ENCODE data around the gene CDC14A.
"Not testable (repeated sequence)": the region's sequence is repeated elsewhere in the genome, so short reads cannot be mapped to it uniquely, and the experiment has no call there.

The CDC14A gene

GRCh38 chr1:100337878-100338277 is 14.4 kb upstream of the CDC14A start:
- not testable (repeated sequence) for DNase-seq

- not testable (repeated sequence) for DNase-seq
These were observed 12.6 kb upstream of the CDC14A start for GRCh38 chr1:100339735-100340134.

DNA sequence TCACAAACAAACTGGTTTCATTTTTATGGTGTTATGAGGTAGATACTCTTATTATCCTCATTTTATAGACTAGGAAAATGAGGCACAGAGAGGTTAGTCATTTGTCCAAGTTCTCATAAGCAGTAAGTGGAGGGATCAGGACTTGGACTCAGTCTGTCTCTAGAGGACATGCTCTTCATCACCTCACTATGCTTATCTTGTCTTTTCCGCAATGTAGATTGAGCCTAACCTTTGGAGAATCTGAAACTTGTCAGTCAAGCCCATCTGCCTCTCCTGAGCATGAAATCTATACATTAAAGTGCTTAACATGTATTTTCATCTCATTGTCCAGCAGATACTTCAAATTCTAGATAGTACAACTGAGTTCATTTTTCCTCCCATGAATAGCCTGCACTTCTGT is 11.8 kb upstream of the CDC14A start:
- DNase-seq = no peak

DNA sequence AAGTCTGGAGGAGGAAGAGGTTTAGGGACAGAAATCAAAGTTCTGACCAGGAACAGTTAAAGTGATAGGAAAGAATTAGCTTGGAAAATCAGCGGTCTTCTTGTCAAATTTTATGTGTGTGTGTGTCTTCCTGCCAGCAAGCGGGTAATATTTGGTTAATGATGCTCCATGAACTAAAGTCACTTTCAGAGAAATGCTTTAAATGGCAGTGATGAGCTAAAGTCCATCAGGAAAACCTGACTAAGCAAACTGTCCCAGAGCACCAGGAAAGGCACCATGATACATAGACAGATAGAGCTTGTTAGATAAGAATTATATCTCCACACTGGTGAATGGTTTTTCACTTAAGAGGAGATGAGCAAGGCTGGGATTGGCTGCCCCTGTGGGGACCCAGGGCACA is 10.0 kb upstream of the CDC14A start:
- no peak for DNase-seq

GRCh38 chr1:100343897-100344296 is 8.4 kb upstream of the CDC14A start:
- DNase-seq = no peak

- no peak for DNase-seq
These were observed 7.5 kb upstream of the CDC14A start for GRCh38 chr1:100344774-100345173.

GRCh38 chr1:100346387-100346786 is 5.9 kb upstream of the CDC14A start:
- DNase-seq = no peak

- DNase-seq = no peak
These were observed 5.0 kb upstream of the CDC14A start for GRCh38 chr1:100347009-100347966.

DNA sequence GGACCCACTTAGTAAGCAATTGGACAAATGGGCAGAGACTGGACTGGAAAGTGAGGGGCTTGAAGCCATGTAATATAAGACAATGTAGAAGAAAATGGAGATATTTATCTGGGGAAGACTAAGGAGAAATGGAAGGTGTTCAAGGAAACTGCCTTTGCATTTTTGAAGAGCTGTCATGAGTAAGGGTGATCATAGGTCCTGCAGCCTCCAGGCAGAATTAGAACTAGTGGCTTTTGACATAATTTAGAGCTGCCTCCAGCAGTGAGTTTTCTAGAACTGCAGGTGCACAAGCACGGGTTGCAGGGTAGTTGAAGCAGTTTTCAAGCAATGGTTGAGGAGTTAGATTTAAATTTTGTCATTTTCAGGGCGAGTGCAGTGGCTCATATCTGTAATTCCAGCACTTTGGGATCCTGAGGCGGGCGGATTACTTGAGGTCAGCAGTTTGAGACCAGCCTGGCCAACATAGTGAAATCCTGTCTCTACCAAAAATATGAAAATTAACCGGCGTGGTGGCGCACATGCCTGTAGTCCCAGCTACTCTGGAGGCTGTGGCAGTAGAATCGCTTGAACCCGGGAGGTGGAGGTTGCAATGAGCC is 3.7 kb upstream of the CDC14A start:
- DNase-seq = no peak

DNA sequence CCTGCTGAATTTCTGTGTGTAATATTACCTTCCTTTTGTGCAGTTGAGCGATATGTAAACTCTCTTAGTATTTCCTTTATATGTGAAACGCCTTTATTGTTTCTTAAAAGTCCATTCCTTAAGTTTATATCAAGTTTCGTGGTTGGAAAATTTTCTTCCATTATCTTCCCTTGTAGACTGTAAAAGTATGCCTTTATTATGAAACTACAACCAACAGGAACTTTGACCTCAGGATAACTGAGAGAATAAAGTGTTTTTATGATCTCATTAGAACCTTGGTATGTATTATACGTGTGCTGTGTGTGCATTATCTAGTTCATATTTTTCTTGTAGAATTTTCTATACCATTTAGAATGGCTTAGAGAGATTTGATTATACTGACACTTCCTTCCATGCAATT is 3.1 kb upstream of the CDC14A start:
- no peak for DNase-seq

GRCh38 chr1:100350787-100351094 is 1.6 kb upstream of the CDC14A start:
- no peak for DNase-seq

DNA sequence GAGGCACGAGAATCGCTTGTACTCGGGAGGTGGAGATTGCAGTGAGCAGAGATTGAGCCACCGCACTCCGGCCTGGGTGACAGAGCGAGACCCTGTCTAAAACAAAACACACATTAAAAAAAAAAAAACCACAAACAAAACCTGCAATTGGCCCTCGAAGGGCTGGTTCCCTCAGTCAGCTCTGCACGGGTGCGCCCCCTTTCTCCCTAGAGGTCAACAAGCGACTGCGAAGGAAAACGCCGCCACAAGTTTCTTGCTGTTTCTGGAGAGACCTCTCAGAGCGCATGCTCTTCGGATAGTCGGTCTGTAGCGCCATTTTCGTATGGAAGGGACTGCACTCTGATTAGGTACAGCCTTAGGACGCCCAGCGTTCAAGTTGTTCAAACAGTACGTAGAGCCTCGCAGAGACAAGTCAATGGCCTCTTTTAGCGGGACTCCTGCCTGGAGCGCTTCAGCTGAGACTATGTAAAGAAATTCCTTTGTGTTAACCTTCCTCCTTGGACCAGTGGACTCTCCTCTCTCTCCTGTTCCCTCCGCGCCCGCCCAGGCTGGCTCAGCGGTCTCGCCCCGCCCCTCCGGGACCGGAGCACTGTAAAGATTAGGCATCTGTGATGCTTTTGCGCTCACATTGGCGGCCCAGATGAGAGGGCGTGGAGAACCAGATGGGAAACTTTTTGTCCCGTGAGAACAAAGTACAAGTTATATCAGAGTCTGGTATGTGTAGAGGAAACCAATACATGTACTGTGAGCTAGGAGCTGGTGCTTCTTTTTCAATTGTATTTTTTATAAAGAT is 1.0 kb upstream of the CDC14A start:
- DNase-seq = peak; percentile 64

GRCh38 chr1:100353071-100353801 is 930 bp downstream of the CDC14A start:
- no peak for DNase-seq

GRCh38 chr1:100353988-100354387 is 1.7 kb downstream of the CDC14A start:
- DNase-seq = no peak

DNA sequence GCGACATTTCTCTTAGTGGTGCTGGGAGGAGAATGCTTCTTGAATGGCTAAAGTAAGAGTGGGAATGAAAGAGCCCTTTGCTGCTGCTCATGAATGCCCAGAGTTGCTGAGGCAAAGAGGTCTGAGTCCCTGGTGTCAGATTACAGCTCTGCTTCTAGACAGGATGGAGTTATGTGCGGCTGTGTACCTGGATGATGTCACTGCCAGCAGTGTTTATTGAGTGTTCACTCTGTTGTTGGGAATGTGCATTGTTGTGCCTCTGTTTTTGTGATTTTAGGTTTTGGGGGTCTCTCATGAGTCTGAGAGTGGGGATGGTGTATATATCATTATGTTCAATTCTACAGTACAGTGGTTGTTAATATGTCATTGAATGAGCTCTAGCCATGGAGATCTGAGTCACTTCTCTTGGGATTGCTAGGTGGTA is 2.7 kb downstream of the CDC14A start:
- peak; percentile 87 for DNase-seq

GRCh38 chr1:100358210-100358609 is 5.9 kb downstream of the CDC14A start:
- DNase-seq = no peak

DNA sequence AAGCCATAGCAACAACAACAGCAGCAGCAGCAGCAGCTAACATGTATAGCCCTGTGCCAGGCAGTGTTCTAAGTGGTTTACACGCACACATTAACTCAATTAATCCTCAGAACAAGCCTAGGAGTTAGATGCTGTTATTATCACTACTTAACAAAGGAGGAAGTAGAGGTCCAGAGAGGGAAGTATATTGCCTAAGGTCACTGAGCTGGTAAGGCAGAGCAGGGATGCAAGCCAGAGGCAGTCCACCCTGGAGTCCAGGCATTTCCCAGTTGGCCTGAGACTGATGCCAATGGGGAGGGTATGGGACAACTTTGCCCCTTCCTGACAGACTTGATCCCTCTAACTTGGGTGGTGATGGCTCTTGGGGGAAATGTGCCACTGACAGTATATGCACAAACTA is 6.8 kb downstream of the CDC14A start:
- DNase-seq = no peak

- DNase-seq = no peak
These were observed 8.6 kb downstream of the CDC14A start for GRCh38 chr1:100360790-100361510.

GRCh38 chr1:100361511-100362089 is 9.3 kb downstream of the CDC14A start:
- DNase-seq = no peak

DNA sequence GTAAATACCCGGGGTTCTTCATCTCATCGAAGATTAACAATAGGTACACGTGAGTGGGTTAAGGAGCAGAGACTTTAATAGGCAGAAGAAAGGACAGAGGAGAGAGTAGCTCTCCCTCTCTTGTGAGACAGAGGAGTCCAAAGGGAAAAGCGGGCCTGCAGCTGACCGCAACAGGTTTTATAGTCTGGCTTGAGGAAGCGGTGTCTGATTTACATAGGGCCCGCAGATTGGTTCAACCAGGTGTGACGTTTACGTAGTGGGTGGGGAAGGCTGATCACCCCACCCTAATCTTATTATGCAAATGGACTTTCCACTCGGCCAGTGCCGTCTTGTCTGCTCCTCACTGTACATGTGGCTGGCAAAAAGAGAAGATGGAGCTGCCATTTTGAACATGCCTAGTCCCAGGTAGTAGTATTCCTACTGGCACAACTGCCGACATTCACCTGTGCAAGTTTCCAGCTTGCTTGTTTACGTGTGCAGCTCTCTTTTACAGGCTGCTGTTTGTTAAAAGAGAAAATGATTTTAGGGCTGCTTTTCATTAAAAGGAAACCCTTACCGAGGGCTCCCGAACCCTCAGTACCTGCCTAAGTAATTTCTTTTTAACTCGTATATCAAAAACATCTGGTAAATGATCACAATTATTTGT is 10.6 kb downstream of the CDC14A start:
- DNase-seq = no peak

- DNase-seq = no peak
These were observed 11.5 kb downstream of the CDC14A start for GRCh38 chr1:100363831-100364230.
